Measurements from ENCODE around the gene GFRA1. TPM values are rescaled to one million over a fixed set of nuclear protein-coding genes. Genes with fewer than 3 reads are reported as not detected.

Gene GFRA1
- total RNA-seq, 2 experiments from 2014 or later = not detected

DNA sequence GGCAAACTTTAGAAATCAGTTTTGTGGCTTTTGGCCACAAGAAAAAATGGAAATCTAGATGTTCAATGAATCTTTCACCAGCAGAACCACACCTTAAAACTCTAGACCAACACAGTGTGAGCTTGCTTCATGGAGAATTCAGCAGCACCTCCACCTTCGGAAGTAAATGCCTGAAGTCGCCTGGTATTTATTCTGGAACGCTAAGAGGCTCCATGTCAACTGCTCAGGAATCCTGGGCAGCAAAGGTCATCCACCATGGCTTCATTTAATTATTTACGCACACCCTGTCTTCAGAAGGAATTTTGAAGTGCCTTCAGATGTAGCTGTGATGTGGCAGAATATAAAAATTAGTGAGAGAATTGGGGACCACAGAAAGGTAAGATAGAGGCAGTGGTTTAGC lies 167.7 kb downstream of the GFRA1 start:
- H3K27ac Mint-ChIP-seq = no peak overlapping the region
- peaks cover 6% of the 10 kb centered on the region for H3K9me3 Mint-ChIP-seq
- H3K27me3 Mint-ChIP-seq = no peaks in the 10 kb centered on the region
- no peaks in the 10 kb centered on the region for H3K36me3 ChIP-seq (ENCODE audit: insufficient read depth, low read length)
- H3K27me3 ChIP-seq (ENCODE audit: control insufficient read depth in 1 of 2, insufficient read depth in 2 of 2, low read length in 2 of 2) = no peaks in the 10 kb centered on the region
- H3K4me3 ChIP-seq (ENCODE audit: low read length) = no peak overlapping the region
- H3K36me3 Mint-ChIP-seq (ENCODE audit: low read depth) = no peaks in the 10 kb centered on the region
- POLR2A ChIA-PET = interaction anchor here (0.6 kb wide), 1 partner anchor 8 kb away, joined by 4 read pairs; no protein-coding TSS in a partner anchor
- peaks cover 0 to 4% of the 10 kb centered on the region in 2 experiments for H3K9me3 ChIP-seq (ENCODE audit: control insufficient read depth in 1 of 2, insufficient read depth in 1 of 2, low read length in 2 of 2)
- CTCF ChIA-PET = no interaction called here
- no peak overlapping the region for H3K4me3 Mint-ChIP-seq
- TF ChIP-seq, protein P1, sequence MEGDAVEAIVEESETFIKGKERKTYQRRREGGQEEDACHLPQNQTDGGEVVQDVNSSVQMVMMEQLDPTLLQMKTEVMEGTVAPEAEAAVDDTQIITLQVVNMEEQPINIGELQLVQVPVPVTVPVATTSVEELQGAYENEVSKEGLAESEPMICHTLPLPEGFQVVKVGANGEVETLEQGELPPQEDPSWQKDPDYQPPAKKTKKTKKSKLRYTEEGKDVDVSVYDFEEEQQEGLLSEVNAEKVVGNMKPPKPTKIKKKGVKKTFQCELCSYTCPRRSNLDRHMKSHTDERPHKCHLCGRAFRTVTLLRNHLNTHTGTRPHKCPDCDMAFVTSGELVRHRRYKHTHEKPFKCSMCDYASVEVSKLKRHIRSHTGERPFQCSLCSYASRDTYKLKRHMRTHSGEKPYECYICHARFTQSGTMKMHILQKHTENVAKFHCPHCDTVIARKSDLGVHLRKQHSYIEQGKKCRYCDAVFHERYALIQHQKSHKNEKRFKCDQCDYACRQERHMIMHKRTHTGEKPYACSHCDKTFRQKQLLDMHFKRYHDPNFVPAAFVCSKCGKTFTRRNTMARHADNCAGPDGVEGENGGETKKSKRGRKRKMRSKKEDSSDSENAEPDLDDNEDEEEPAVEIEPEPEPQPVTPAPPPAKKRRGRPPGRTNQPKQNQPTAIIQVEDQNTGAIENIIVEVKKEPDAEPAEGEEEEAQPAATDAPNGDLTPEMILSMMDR (IDR thresholded peaks at IDR 0.05) = no peak
- no peaks in the 10 kb centered on the region for H3K4me1 ChIP-seq (ENCODE audit: insufficient read depth, low read length)
- no peaks in the 10 kb centered on the region for H3K4me1 Mint-ChIP-seq (ENCODE audit: low read depth)
- ATAC-seq (ENCODE audit: poor library complexity) = no peak
- DNase-seq = no peak
- intact Hi-C loops (cut with DNase I, micrococcal nuclease) = no loop called here
- H3K27ac ChIP-seq (ENCODE audit: low read depth in 1 of 2, low read length in 2 of 2) = no peak overlapping the region

DNA sequence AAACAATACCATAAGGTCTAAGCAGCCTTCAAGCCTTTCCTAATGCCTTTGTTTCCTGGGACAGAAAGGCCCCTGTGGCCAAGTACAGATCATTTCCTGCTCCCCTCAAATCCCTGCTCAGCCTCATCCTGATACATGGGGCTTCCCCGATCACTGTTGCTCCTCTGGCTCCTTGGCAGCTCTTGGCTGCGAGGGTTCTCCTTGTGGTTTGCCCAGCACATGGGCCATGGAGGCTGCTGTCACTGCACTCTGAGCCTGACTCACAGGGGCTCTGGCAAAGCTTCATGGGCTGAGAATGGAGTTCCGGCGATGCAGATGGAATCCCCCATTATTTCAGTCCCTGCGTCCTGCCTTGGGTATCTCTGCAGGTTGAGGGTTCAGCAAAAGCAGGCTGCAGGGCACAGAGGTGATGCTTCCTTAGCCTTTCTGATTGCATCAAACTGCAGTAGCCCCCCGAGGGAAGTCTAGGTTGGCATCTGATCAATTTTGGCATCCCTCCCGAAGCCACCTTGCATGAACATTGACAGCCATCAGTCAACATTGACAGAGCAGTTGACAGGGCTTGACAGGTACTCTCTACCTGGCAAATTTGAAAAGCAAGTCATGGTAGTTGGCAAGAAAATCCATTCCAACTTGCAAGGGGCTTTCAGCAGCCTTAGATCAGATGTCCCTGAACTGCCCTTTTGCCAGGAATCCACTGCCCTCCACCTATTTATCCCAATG lies 168.6 kb downstream of the GFRA1 start:
- H3K9me3 ChIP-seq (ENCODE audit: control insufficient read depth in 1 of 2, insufficient read depth in 1 of 2, low read length in 2 of 2) = peaks cover 0 to 4% of the 10 kb centered on the region in 2 experiments
- H3K27me3 Mint-ChIP-seq = no peaks in the 10 kb centered on the region
- H3K27ac ChIP-seq (ENCODE audit: low read depth in 1 of 2, low read length in 2 of 2) = no peak overlapping the region
- H3K27ac Mint-ChIP-seq = no peak overlapping the region
- no peak overlapping the region for H3K4me3 Mint-ChIP-seq
- ATAC-seq (ENCODE audit: poor library complexity) (no peak), DNase-seq (no peak)
- H3K36me3 Mint-ChIP-seq (ENCODE audit: low read depth) = no peaks in the 10 kb centered on the region
- ChIA-PET CTCF (no interaction called here), POLR2A (no interaction called here)
- no peaks in the 10 kb centered on the region for H3K36me3 ChIP-seq (ENCODE audit: insufficient read depth, low read length)
- no peaks in the 10 kb centered on the region for H3K4me1 Mint-ChIP-seq (ENCODE audit: low read depth)
- peaks cover 6% of the 10 kb centered on the region for H3K9me3 Mint-ChIP-seq
- TF ChIP-seq, protein P1 (IDR thresholded peaks at IDR 0.05) = no peak
- H3K4me1 ChIP-seq (ENCODE audit: insufficient read depth, low read length) = no peaks in the 10 kb centered on the region
- H3K27me3 ChIP-seq (ENCODE audit: control insufficient read depth in 1 of 2, insufficient read depth in 2 of 2, low read length in 2 of 2) = no peaks in the 10 kb centered on the region
- no peak overlapping the region for H3K4me3 ChIP-seq (ENCODE audit: low read length)
- intact Hi-C loops (cut with DNase I, micrococcal nuclease) = no loop called here

DNA sequence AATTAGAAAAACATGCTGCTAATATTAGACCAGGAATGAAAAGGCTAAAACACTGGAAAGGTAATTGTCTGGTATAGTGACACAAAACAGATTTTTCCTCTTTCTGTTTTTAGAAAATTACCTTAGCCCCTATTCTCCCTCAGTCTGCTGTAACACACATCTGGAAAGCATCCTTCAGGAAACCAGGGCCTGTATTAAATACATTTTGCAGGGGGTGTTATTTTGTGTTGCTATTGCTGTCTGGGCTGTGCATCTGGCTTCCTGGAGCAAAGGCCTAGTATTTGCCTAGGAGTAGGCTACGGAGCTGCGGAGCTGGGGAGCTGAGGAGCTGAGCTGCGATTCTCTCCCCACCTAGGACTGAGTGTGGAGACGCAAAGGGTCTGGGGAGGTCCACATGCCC lies 169.3 kb downstream of the GFRA1 start:
- Histone ChIP-seq H3K4me3 (ENCODE audit: low read length) (no peak overlapping the region), H3K36me3 (ENCODE audit: insufficient read depth, low read length) (no peaks in the 10 kb centered on the region), H3K27ac (ENCODE audit: low read depth in 1 of 2, low read length in 2 of 2) (no peak overlapping the region), H3K9me3 (ENCODE audit: control insufficient read depth in 1 of 2, insufficient read depth in 1 of 2, low read length in 2 of 2) (peaks cover 0 to 4% of the 10 kb centered on the region in 2 experiments), H3K27me3 (ENCODE audit: control insufficient read depth in 1 of 2, insufficient read depth in 2 of 2, low read length in 2 of 2) (no peaks in the 10 kb centered on the region), H3K4me1 (ENCODE audit: insufficient read depth, low read length) (no peaks in the 10 kb centered on the region)
- no peaks in the 10 kb centered on the region for H3K36me3 Mint-ChIP-seq (ENCODE audit: low read depth)
- H3K4me1 Mint-ChIP-seq (ENCODE audit: low read depth) = no peaks in the 10 kb centered on the region
- ATAC-seq (ENCODE audit: poor library complexity) (no peak), DNase-seq (no peak)
- TF ChIP-seq, protein P1 (IDR thresholded peaks at IDR 0.05) = no peak
- no peak overlapping the region for H3K4me3 Mint-ChIP-seq
- intact Hi-C loops (cut with DNase I, micrococcal nuclease) = no loop called here
- CTCF ChIA-PET = no interaction called here
- no peaks in the 10 kb centered on the region for H3K27me3 Mint-ChIP-seq
- H3K9me3 Mint-ChIP-seq = peaks cover 6% of the 10 kb centered on the region
- no peak overlapping the region for H3K27ac Mint-ChIP-seq
- POLR2A ChIA-PET = no interaction called here
